ENCODE results near the gene ADAM19.
A peak's percentile ranks its signal among the peaks of the same experiment; 100 is the strongest.

Gene ADAM19

GRCh38 chr5:157541447-157542118, 34.0 kb downstream of the ADAM19 start:
- peak; percentile 34 for DNase-seq

GRCh38 chr5:157540707-157541446, 34.7 kb downstream of the ADAM19 start:
- DNase-seq = peak; percentile 37

- no peak for DNase-seq
Observed at GRCh38 chr5:157540124-157540523, 35.5 kb downstream of the ADAM19 start.

- no peak for DNase-seq
Observed at GRCh38 chr5:157539503-157540022, 36.0 kb downstream of the ADAM19 start.

DNA sequence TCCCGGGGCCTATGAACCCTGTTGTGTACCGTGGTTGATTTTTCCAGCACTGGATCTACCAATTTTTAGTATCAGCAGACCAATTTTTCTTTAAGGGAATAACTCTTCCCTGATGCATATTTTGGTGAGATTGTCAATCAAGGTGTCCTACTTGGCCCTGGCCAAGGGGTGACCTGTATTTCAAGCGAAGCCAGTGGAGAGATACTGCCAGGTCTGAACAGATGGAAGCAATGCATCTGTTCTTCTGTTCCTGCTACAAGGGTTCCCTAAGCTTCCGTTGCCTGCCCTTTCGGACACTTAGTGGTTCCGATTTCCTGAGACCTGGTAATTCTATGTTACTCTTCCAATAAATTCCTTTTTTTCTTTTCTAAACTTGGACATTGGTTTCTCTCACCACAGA, 37.3 kb downstream of the ADAM19 start:
- DNase-seq = no peak

DNA sequence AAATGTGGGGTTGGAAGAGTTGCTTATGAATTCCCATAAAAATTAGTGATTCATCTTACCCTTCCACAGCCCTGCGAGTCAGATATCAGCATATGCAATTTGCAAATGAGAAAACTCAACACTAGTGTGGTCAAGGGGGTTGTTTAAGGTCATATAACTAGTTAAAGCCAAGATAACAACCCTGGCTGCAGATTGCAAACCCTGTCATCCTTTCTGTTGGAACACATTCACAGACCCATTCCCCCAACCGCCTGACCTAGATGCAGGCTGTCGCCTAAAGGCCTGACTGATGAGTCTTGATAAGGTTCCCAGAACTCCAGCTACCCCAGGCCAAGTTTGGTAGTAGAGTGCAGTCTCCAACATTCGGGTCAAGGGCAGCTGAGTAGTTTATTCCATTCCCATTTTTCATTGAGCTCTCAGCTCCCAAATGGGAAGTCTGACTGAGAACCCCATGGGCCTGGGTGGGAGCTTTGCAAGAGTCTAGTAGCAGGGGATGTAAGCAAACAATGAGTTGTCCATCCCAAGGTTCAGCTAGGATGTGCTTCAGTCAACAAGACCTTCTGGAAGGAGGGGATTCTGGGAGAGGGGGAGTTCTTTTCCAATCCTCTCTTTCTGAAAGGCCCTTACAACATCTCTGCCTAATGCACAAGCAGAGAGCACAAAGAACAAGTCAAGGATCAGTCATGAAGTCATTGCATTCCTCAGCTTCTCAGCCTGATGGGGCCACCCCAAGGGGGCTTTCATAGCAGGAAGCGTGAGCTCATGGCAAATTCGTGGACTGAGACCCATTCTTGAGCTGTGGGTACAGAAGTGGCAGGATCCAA, 40.3 kb downstream of the ADAM19 start:
- no peak for DNase-seq

DNA sequence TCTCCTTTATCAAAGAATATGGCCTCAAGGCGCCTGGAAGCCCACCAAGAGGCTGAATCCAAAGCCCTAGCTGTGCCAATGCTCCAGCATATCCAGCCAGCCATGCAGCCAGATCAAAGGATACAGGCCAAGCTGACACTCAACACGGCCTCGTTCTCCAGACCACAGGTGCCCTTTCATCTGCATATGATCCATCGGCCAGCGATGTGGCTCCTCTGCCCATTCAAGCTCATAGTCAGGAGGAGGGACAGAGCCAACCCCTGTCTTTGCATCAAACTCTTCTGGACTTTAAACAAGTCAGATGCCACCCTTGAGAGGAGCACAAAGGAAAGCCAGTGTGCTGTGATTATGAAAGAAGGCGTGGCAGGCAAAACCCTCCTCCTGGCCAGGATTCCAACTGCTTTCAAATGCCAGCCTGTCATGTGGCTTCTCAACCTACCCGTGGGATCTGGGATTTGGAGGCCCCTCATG, 42.5 kb downstream of the ADAM19 start:
- no peak for DNase-seq

GRCh38 chr5:157532022-157532421, 43.6 kb downstream of the ADAM19 start:
- DNase-seq = no peak

GRCh38 chr5:157530226-157530972, 45.2 kb downstream of the ADAM19 start:
- DNase-seq = no peak

- no peak for DNase-seq
Observed at GRCh38 chr5:157529002-157529401, 46.6 kb downstream of the ADAM19 start.

- DNase-seq = peak; percentile 35
Observed at GRCh38 chr5:157528036-157528632, 47.4 kb downstream of the ADAM19 start.

DNA sequence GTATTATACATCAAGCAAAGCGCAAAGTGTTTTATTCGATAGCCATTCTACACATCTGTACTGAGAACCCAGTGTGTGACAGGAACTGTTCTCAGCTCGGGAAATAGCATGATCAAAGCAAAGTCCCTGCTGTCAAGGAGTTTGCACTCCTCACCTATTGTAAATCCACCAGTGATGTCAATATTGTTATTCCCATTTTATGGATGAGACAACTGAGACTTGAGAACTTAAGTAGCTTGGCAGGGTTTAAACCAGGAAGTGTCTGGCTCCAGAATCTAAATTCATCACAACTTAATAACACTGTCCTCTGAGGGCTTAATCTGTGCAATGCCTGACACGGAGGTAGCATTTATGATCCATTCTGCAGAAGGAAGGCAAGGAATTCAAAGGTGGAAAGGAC, 50.7 kb downstream of the ADAM19 start:
- no peak for DNase-seq

- no peak for DNase-seq
Observed at GRCh38 chr5:157523976-157524375, 51.6 kb downstream of the ADAM19 start.

- no peak for DNase-seq
Observed at GRCh38 chr5:157521704-157522029, 53.9 kb downstream of the ADAM19 start.

DNA sequence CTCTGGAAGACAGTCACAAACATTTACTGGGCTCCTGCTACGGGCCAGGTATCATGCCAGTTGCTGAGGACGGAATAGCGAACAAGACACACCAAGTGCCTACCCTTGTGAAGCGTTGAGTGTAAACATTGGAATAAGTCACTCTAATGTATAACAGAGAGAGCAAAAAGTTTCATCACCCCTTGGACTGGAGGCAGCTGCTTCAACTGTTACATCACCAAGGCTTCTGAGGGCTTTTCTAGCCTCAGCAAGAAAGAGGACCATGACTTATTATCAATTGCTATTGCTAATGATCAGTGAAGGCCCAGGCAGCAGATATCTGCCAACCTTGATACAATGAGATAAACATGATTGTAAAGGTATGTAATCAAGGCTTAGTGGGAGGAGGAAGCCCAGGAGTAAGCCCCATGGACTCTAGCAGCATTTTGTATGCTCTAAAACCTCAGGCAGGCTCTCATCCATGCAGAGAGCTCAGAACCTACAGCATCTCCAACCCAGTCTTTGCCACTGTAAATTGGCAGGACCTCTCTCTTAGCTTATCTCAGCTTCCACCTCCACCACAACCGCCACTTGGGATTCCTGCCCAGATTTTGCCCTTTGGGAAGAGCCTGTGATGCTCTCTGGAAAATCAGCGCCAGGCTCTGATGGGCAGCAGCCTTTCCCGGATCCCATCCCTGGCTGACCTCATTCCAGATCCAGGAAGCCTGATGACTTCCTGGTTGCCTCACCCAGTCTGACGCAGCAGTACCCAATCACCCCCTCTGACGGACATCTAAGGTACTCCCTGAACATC, 54.5 kb downstream of the ADAM19 start:
- DNase-seq = no peak

DNA sequence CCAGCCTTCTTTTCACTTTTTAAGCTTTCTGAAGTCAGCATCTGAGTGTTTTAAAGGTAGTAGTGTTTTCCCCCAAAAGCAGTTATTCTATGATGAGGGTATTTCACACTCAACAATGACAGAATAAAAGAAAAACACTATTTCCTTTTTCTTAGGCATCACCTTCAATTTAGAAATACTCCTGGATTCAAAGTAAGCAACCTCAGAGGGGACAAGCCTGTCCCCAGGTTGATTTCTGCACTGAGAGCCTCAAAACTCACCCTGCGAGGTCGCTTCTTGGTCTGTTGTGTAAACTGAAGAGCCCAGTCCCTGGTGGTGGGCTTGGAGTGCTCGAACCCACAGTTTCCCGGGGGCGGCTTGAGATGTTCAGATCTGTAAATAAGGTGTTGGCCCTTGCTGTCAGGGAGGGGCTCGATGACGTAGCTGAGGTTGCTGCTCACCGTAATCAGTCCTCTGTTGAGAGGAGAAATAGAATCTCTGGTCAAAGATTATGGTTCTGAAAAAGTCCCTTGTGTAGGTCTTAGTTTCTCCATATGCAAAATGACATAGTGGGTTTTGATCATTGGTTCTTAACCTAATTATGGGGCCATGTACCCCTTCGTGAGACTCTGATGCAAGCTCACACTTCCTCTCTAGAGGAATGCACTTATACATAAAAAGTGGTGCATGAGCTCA, 55.9 kb downstream of the ADAM19 start:
- no peak for DNase-seq

- DNase-seq = no peak
Observed at GRCh38 chr5:157518963-157519362, 56.6 kb downstream of the ADAM19 start.

- no peak for DNase-seq
Observed at GRCh38 chr5:157516626-157517325, 58.8 kb downstream of the ADAM19 start.

GRCh38 chr5:157516006-157516405, 59.6 kb downstream of the ADAM19 start:
- no peak for DNase-seq

GRCh38 chr5:157514974-157515373, 60.6 kb downstream of the ADAM19 start:
- DNase-seq = no peak

Measured in retina (tissue), 1 donor.